Measurements from ENCODE around the gene VANGL1.

Gene VANGL1

GRCh38 chr1:115694805-115695204, 53.0 kb downstream of the VANGL1 start:
- Mint-ChIP-seq H3K36me3 (no peaks in the 10 kb centered on the region), H3K4me1 (no peaks in the 10 kb centered on the region), H3K27ac (no peak overlapping the region), H3K9me3 (no peaks in the 10 kb centered on the region), H3K4me3 (no peak overlapping the region)
- no peak for DNase-seq (ENCODE audit: low spot score in 2 of 2)
- ATAC-seq: no peak

GRCh38 chr1:115697619-115698018, 55.8 kb downstream of the VANGL1 start:
- no peaks in the 10 kb centered on the region for H3K36me3 Mint-ChIP-seq
- H3K4me1 Mint-ChIP-seq: no peaks in the 10 kb centered on the region
- DNase-seq (ENCODE audit: low spot score in 2 of 2): no peak
- no peaks in the 10 kb centered on the region for H3K9me3 Mint-ChIP-seq
- no peak overlapping the region for H3K4me3 Mint-ChIP-seq
- ATAC-seq: no peak
- H3K27ac Mint-ChIP-seq: no peak overlapping the region

- no peak for ATAC-seq
- no peak overlapping the region for H3K4me3 Mint-ChIP-seq
- H3K36me3 Mint-ChIP-seq: no peaks in the 10 kb centered on the region
- no peak for DNase-seq (ENCODE audit: low spot score in 2 of 2)
- H3K27ac Mint-ChIP-seq: no peak overlapping the region
- H3K4me1 Mint-ChIP-seq: no peaks in the 10 kb centered on the region
- no peaks in the 10 kb centered on the region for H3K9me3 Mint-ChIP-seq
These were observed 59.3 kb downstream of the VANGL1 start for GRCh38 chr1:115701090-115701489.

- Mint-ChIP-seq H3K4me1 (no peaks in the 10 kb centered on the region), H3K36me3 (no peaks in the 10 kb centered on the region), H3K9me3 (no peaks in the 10 kb centered on the region), H3K27ac (no peak overlapping the region), H3K4me3 (no peak overlapping the region)
- ATAC-seq (no peak), DNase-seq (ENCODE audit: low spot score in 2 of 2) (no peak)
These were observed 61.2 kb downstream of the VANGL1 start for GRCh38 chr1:115702959-115703358.

- no peaks in the 10 kb centered on the region for H3K36me3 Mint-ChIP-seq
- no peak for ATAC-seq
- H3K4me3 Mint-ChIP-seq: no peak overlapping the region
- no peak for DNase-seq (ENCODE audit: low spot score in 2 of 2)
- no peaks in the 10 kb centered on the region for H3K9me3 Mint-ChIP-seq
- no peak overlapping the region for H3K27ac Mint-ChIP-seq
- no peaks in the 10 kb centered on the region for H3K4me1 Mint-ChIP-seq
These were observed 63.5 kb downstream of the VANGL1 start for GRCh38 chr1:115705085-115705951.

GRCh38 chr1:115705963-115706362, 64.2 kb downstream of the VANGL1 start:
- Mint-ChIP-seq H3K4me1 (no peaks in the 10 kb centered on the region), H3K9me3 (no peaks in the 10 kb centered on the region), H3K4me3 (no peak overlapping the region), H3K36me3 (no peaks in the 10 kb centered on the region), H3K27ac (no peak overlapping the region)
- no peak for ATAC-seq
- DNase-seq (ENCODE audit: low spot score in 2 of 2): no peak

GRCh38 chr1:115706587-115707425, 65.0 kb downstream of the VANGL1 start:
- Mint-ChIP-seq H3K27ac (no peak overlapping the region), H3K9me3 (no peaks in the 10 kb centered on the region), H3K4me1 (no peaks in the 10 kb centered on the region), H3K36me3 (no peaks in the 10 kb centered on the region), H3K4me3 (no peak overlapping the region)
- ATAC-seq: peak; percentile 39
- no peak for DNase-seq (ENCODE audit: low spot score in 2 of 2)

- Mint-ChIP-seq H3K4me1 (no peaks in the 10 kb centered on the region), H3K36me3 (no peaks in the 10 kb centered on the region), H3K9me3 (no peaks in the 10 kb centered on the region), H3K27ac (no peak overlapping the region), H3K4me3 (no peak overlapping the region)
- DNase-seq (ENCODE audit: low spot score in 2 of 2) (no peak), ATAC-seq (no peak)
These were observed 69.3 kb downstream of the VANGL1 start for GRCh38 chr1:115710859-115711624.

- no peak for ATAC-seq
- no peak overlapping the region for H3K4me3 Mint-ChIP-seq
- no peaks in the 10 kb centered on the region for H3K4me1 Mint-ChIP-seq
- no peak overlapping the region for H3K27ac Mint-ChIP-seq
- H3K36me3 Mint-ChIP-seq: no peaks in the 10 kb centered on the region
- DNase-seq (ENCODE audit: low spot score in 2 of 2): no peak
- no peaks in the 10 kb centered on the region for H3K9me3 Mint-ChIP-seq
These were observed 71.3 kb downstream of the VANGL1 start for GRCh38 chr1:115712911-115713609.

GRCh38 chr1:115713906-115714305, 72.1 kb downstream of the VANGL1 start:
- Mint-ChIP-seq H3K4me1 (no peaks in the 10 kb centered on the region), H3K4me3 (no peak overlapping the region), H3K36me3 (no peaks in the 10 kb centered on the region), H3K27ac (no peak overlapping the region), H3K9me3 (no peaks in the 10 kb centered on the region)
- DNase-seq (ENCODE audit: low spot score in 2 of 2) (no peak), ATAC-seq (no peak)

- Mint-ChIP-seq H3K4me3 (no peak overlapping the region), H3K4me1 (no peaks in the 10 kb centered on the region), H3K27ac (no peak overlapping the region), H3K9me3 (no peaks in the 10 kb centered on the region), H3K36me3 (no peaks in the 10 kb centered on the region)
- no peak for DNase-seq (ENCODE audit: low spot score in 2 of 2)
- ATAC-seq: no peak
These were observed 72.9 kb downstream of the VANGL1 start for GRCh38 chr1:115714572-115715141.

- peak in 1 of 2 donors; percentile 51 for DNase-seq (ENCODE audit: low spot score in 2 of 2)
- no peaks in the 10 kb centered on the region for H3K4me1 Mint-ChIP-seq
- no peak overlapping the region for H3K4me3 Mint-ChIP-seq
- no peaks in the 10 kb centered on the region for H3K9me3 Mint-ChIP-seq
- H3K36me3 Mint-ChIP-seq: no peaks in the 10 kb centered on the region
- no peak overlapping the region for H3K27ac Mint-ChIP-seq
- ATAC-seq: no peak
These were observed 75.8 kb downstream of the VANGL1 start for GRCh38 chr1:115717541-115717940.

- no peak for DNase-seq (ENCODE audit: low spot score in 2 of 2)
- Mint-ChIP-seq H3K9me3 (no peaks in the 10 kb centered on the region), H3K4me3 (no peak overlapping the region), H3K36me3 (no peaks in the 10 kb centered on the region), H3K4me1 (no peaks in the 10 kb centered on the region), H3K27ac (no peak overlapping the region)
- ATAC-seq: no peak
These were observed 76.4 kb downstream of the VANGL1 start for GRCh38 chr1:115718011-115718754.

GRCh38 chr1:115719285-115719684, 77.5 kb downstream of the VANGL1 start:
- no peaks in the 10 kb centered on the region for H3K9me3 Mint-ChIP-seq
- H3K4me1 Mint-ChIP-seq: no peaks in the 10 kb centered on the region
- H3K4me3 Mint-ChIP-seq: no peak overlapping the region
- DNase-seq (ENCODE audit: low spot score in 2 of 2) (no peak), ATAC-seq (peak; percentile 24)
- H3K36me3 Mint-ChIP-seq: no peaks in the 10 kb centered on the region
- H3K27ac Mint-ChIP-seq: no peak overlapping the region

Measured in stimulated activated effector memory CD8-positive, alpha-beta T cell treated with anti-CD3 and anti-CD28 coated beads, Interleukin-12 subunit alpha, Interleukin-12 subunit beta, amount 100 ng/mL, for 72 hours (primary cell).